Measurements from ENCODE around the gene LYPD6. TPM values are rescaled to one million over a fixed set of nuclear protein-coding genes. Genes with fewer than 3 reads are reported as not detected.

LYPD6 gene
- total RNA-seq, 2 experiments from 2014 or later = not detected

DNA sequence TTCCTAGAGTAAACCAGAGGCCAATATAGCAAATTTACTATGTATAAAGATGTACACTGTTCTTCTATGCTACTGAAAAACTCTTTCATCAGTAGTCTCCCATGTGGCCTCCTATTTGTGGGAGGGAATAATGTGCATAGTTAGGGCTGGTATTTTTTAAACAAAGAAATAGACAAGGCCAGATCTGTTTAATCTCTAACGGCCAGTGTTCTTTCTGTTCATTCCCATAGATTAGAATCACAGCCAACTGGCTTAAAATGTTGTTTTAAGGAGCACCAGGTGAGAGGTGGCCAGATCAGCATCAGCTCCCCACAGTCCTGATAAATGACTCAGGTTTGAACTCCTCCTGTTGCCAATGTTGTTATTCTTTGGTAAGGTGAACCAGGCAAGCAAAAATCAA is 12.1 kb downstream of the LYPD6 start:
- POLR2A ChIA-PET = no interaction called here
- no peak overlapping the region for H3K4me3 ChIP-seq (ENCODE audit: low read depth, low read length, poor library complexity, severe bottlenecking)
- H3K27ac ChIP-seq (ENCODE audit: low read depth, low read length, poor library complexity, severe bottlenecking) = no peak overlapping the region
- H2AFZ ChIP-seq (ENCODE audit: low read length) = no peak overlapping the region
- no peak for DNase-seq (ENCODE audit: low spot score)
- H3K36me3 ChIP-seq (ENCODE audit: insufficient read depth, low read length) = no peaks in the 10 kb centered on the region
- no peak overlapping the region for H3K4me2 ChIP-seq (ENCODE audit: low read length)
- TF ChIP-seq, protein P1, sequence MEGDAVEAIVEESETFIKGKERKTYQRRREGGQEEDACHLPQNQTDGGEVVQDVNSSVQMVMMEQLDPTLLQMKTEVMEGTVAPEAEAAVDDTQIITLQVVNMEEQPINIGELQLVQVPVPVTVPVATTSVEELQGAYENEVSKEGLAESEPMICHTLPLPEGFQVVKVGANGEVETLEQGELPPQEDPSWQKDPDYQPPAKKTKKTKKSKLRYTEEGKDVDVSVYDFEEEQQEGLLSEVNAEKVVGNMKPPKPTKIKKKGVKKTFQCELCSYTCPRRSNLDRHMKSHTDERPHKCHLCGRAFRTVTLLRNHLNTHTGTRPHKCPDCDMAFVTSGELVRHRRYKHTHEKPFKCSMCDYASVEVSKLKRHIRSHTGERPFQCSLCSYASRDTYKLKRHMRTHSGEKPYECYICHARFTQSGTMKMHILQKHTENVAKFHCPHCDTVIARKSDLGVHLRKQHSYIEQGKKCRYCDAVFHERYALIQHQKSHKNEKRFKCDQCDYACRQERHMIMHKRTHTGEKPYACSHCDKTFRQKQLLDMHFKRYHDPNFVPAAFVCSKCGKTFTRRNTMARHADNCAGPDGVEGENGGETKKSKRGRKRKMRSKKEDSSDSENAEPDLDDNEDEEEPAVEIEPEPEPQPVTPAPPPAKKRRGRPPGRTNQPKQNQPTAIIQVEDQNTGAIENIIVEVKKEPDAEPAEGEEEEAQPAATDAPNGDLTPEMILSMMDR (conservative IDR thresholded peaks at IDR 0.05; ENCODE audit: low read length) = no peak
- no peak for TF ChIP-seq EZH2phosphoT487 (IDR thresholded peaks at IDR 0.05; ENCODE audit: borderline replicate concordance, low read depth, low read length)
- no peaks in the 10 kb centered on the region for H3K9me2 ChIP-seq (ENCODE audit: insufficient read depth, low read length)
- H3K4me1 ChIP-seq (ENCODE audit: insufficient read depth, low read length, poor library complexity, severe bottlenecking) = no peaks in the 10 kb centered on the region
- CTCF ChIA-PET (ENCODE audit: unreplicated experiment) = no interaction called here
- no peaks in the 10 kb centered on the region for H4K20me1 ChIP-seq (ENCODE audit: insufficient read depth, low read length)
- no peaks in the 10 kb centered on the region for H3K79me2 ChIP-seq (ENCODE audit: insufficient read depth, low read depth, low read length)
- no TSS peak for BruUV-seq (replicated peaks)
- no peaks in the 10 kb centered on the region for H3K9me3 ChIP-seq (ENCODE audit: low read length)
- intact Hi-C loops (cut with micrococcal nuclease; ENCODE audit: unreplicated experiment) = no loop called here

DNA sequence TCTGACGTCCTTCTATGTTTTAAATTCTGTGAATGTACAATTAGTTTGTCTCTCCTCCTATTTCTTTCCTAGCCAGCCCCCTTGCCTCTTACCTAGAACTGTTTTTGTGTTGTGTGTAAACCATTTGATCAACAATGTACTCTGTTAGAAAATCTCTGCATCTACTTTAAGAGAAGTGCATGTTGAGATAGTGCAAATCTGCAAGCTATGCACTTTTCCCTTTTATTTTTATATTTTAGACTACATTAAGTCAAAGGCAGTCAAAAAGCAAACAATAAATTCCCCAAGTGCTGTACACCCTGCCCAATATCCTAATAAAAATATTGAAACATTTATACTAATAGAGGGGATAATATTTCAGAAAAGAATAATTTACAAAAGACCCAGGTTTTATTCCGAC is 13.7 kb downstream of the LYPD6 start:
- DNase-seq (ENCODE audit: low spot score) = no peak
- Histone ChIP-seq H3K79me2 (ENCODE audit: insufficient read depth, low read depth, low read length) (no peaks in the 10 kb centered on the region), H2AFZ (ENCODE audit: low read length) (no peak overlapping the region), H3K4me1 (ENCODE audit: insufficient read depth, low read length, poor library complexity, severe bottlenecking) (no peaks in the 10 kb centered on the region), H3K4me2 (ENCODE audit: low read length) (no peak overlapping the region), H3K36me3 (ENCODE audit: insufficient read depth, low read length) (no peaks in the 10 kb centered on the region), H4K20me1 (ENCODE audit: insufficient read depth, low read length) (no peaks in the 10 kb centered on the region), H3K9me2 (ENCODE audit: insufficient read depth, low read length) (no peaks in the 10 kb centered on the region), H3K27ac (ENCODE audit: low read depth, low read length, poor library complexity, severe bottlenecking) (no peak overlapping the region), H3K9me3 (ENCODE audit: low read length) (no peaks in the 10 kb centered on the region), H3K4me3 (ENCODE audit: low read depth, low read length, poor library complexity, severe bottlenecking) (no peak overlapping the region)
- POLR2A ChIA-PET = interaction anchor here (1.5 kb wide), 1 partner anchor 35 kb away, joined by 5 read pairs; no protein-coding TSS in a partner anchor
- intact Hi-C loops (cut with micrococcal nuclease; ENCODE audit: unreplicated experiment) = no loop called here
- CTCF ChIA-PET (ENCODE audit: unreplicated experiment) = no interaction called here
- no TSS peak for BruUV-seq (replicated peaks)
- TF ChIP-seq, protein P1 (conservative IDR thresholded peaks at IDR 0.05; ENCODE audit: low read length) = no peak
- no peak for TF ChIP-seq EZH2phosphoT487 (IDR thresholded peaks at IDR 0.05; ENCODE audit: borderline replicate concordance, low read depth, low read length)

DNA sequence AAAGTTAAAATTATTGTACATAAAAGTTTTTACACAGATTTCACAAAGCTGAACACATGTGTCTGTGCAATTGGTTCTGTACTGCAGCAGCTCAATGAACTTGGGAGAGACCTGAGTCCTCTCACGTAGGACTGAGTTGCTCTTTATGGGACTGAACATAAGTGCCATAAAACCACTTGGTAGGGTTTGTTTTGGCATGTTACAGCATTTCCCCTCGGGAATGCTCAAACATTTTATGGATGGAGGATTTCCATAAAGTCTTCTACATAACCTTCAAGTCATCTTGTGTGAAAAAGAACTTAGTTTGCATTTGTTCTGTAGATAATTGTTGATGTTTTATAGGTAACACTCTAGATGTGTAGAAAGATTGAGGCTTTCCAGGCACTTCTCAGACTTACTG is 15.9 kb downstream of the LYPD6 start:
- ChIA-PET POLR2A (no interaction called here), CTCF (ENCODE audit: unreplicated experiment) (no interaction called here)
- DNase-seq (ENCODE audit: low spot score) = no peak
- Histone ChIP-seq H3K4me2 (ENCODE audit: low read length) (no peak overlapping the region), H3K9me2 (ENCODE audit: insufficient read depth, low read length) (no peaks in the 10 kb centered on the region), H3K4me3 (ENCODE audit: low read depth, low read length, poor library complexity, severe bottlenecking) (no peak overlapping the region), H4K20me1 (ENCODE audit: insufficient read depth, low read length) (no peaks in the 10 kb centered on the region), H3K36me3 (ENCODE audit: insufficient read depth, low read length) (no peaks in the 10 kb centered on the region), H3K4me1 (ENCODE audit: insufficient read depth, low read length, poor library complexity, severe bottlenecking) (no peaks in the 10 kb centered on the region), H3K9me3 (ENCODE audit: low read length) (no peaks in the 10 kb centered on the region), H2AFZ (ENCODE audit: low read length) (no peak overlapping the region), H3K27ac (ENCODE audit: low read depth, low read length, poor library complexity, severe bottlenecking) (no peak overlapping the region), H3K79me2 (ENCODE audit: insufficient read depth, low read depth, low read length) (no peaks in the 10 kb centered on the region)
- intact Hi-C loops (cut with micrococcal nuclease; ENCODE audit: unreplicated experiment) = no loop called here
- BruUV-seq (replicated peaks) = no TSS peak
- TF ChIP-seq, protein P1 (conservative IDR thresholded peaks at IDR 0.05; ENCODE audit: low read length) = no peak
- no peak for TF ChIP-seq EZH2phosphoT487 (IDR thresholded peaks at IDR 0.05; ENCODE audit: borderline replicate concordance, low read depth, low read length)

Measured in OCI-LY7 (cell line).